WTC11 (cell line): ENCODE measurements around the gene PTPRN2. TPM values are rescaled to one million over a fixed set of nuclear protein-coding genes. Genes with fewer than 3 reads are reported as not detected.

Source experiments
- ATAC-seq: fragments of 200-7000 bp; cut with Tn5 transposase; 2 replicates; pipeline ENCODE4 v1.10.0; 2021; ENCODE audit warnings: mild to moderate bottlenecking, moderate library complexity
- CTCF ChIA-PET: fragments of 300-600 bp; sonication (Branson Sonifier 250); formaldehyde crosslinking; loops from one replicate; lab custom pipeline; 2021; ENCODE audit warnings: antibody characterized with exemption; lab: Charles Lee
- POLR2A ChIA-PET: fragments of 350-600 bp; sonication (Branson Sonifier 250); formaldehyde crosslinking; loops from one replicate; lab custom pipeline; 2021; ENCODE audit warnings: antibody characterized with exemption; lab: Charles Lee
- DNase-seq: peaks from one replicate; pipeline ENCODE4 v3.0.0; 2021; ENCODE audit warnings: low spot score
- H3K27ac Mint-ChIP-seq: 2 replicates; pipeline ENCODE4 v1.8.0; 2021; ENCODE audit warnings: mixed read lengths
- H3K27me3 Mint-ChIP-seq: 2 replicates; pipeline ENCODE4 v1.8.0; 2021; ENCODE audit warnings: low read depth, mild to moderate bottlenecking, moderate library complexity, mixed read lengths
- H3K36me3 Mint-ChIP-seq: 2 replicates; pipeline ENCODE4 v1.8.0; 2021; ENCODE audit warnings: mixed read lengths
- H3K4me1 Mint-ChIP-seq: 2 replicates; pipeline ENCODE4 v1.8.0; 2022; ENCODE audit warnings: mixed read lengths
- H3K4me3 Mint-ChIP-seq: 2 replicates; pipeline ENCODE4 v1.8.0; 2021; ENCODE audit warnings: mild to moderate bottlenecking, moderate library complexity, mixed read lengths
- H3K9me3 Mint-ChIP-seq: 2 replicates; pipeline ENCODE4 v1.8.0; 2021; ENCODE audit warnings: mixed read lengths
- CREB1 ChIP-seq: sonication (generic); formaldehyde crosslinking; IDR thresholded peaks from 2 replicates; pipeline ENCODE4 v1.8.0; 2023; ENCODE audit warnings: mild to moderate bottlenecking, missing genetic modification reagents
- ELF4 ChIP-seq: sonication (generic); formaldehyde crosslinking; IDR thresholded peaks from 2 replicates; pipeline ENCODE4 v1.8.1; 2022; ENCODE audit warnings: low read depth, mild to moderate bottlenecking, moderate library complexity, missing genetic modification reagents
- ESRRA ChIP-seq: sonication (generic); formaldehyde crosslinking; IDR thresholded peaks from 2 replicates; pipeline ENCODE4 v1.8.1; 2022; ENCODE audit warnings: mild to moderate bottlenecking, missing genetic modification reagents, borderline replicate concordance
- ETV6 ChIP-seq: sonication (generic); formaldehyde crosslinking; IDR thresholded peaks from 2 replicates; pipeline ENCODE4 v1.8.1; 2022; ENCODE audit warnings: mild to moderate bottlenecking, missing genetic modification reagents
- GRHL2 ChIP-seq: fragments of 250-450 bp; sonication (Bioruptor Pico); IDR thresholded peaks from 2 replicates; pipeline ENCODE4 v1.8.0; 2022; ENCODE audit warnings: mild to moderate bottlenecking, moderate library complexity; ENCODE audit not compliant: insufficient replicate concordance, severe bottlenecking
- GTF2I ChIP-seq: fragments of 250-450 bp; sonication (Bioruptor Pico); conservative IDR thresholded peaks from 2 replicates; pipeline ENCODE4 v1.4.0; 2021; ENCODE audit warnings: mild to moderate bottlenecking
- HMGA2 ChIP-seq: fragments of 250-450 bp; sonication (Bioruptor Pico); IDR thresholded peaks from 2 replicates; pipeline ENCODE4 v1.4.0; 2021; ENCODE audit warnings: mild to moderate bottlenecking, moderate library complexity
- IRF2 ChIP-seq: sonication (generic); formaldehyde crosslinking; IDR thresholded peaks from 2 replicates; pipeline ENCODE4 v1.8.0; 2022; ENCODE audit warnings: low read depth, missing genetic modification reagents, borderline replicate concordance
- JUN ChIP-seq: sonication (generic); formaldehyde crosslinking; IDR thresholded peaks from 2 replicates; pipeline ENCODE4 v1.8.0; 2023; ENCODE audit warnings: mild to moderate bottlenecking, missing genetic modification reagents
- KAT7 ChIP-seq: sonication (generic); formaldehyde crosslinking; IDR thresholded peaks from 2 replicates; pipeline ENCODE4 v1.8.1; 2023; ENCODE audit warnings: missing genetic modification reagents, mild to moderate bottlenecking, borderline replicate concordance
- MXD4 ChIP-seq: fragments of 250-450 bp; sonication (Bioruptor Pico); IDR thresholded peaks from 2 replicates; pipeline ENCODE4 v1.8.0; 2021; ENCODE audit warnings: mild to moderate bottlenecking, moderate library complexity, borderline replicate concordance
- MYBL2 ChIP-seq: sonication (generic); formaldehyde crosslinking; IDR thresholded peaks from 2 replicates; pipeline ENCODE4 v1.8.1; 2023; ENCODE audit warnings: mild to moderate bottlenecking, moderate library complexity, missing genetic modification reagents
- NFE2L1 ChIP-seq: sonication (generic); formaldehyde crosslinking; IDR thresholded peaks from 2 replicates; pipeline ENCODE4 v1.8.1; 2023; ENCODE audit warnings: missing genetic modification reagents
- NR1H2 ChIP-seq: sonication (generic); formaldehyde crosslinking; IDR thresholded peaks from 2 replicates; pipeline ENCODE4 v1.9.0; 2021; ENCODE audit warnings: mild to moderate bottlenecking, moderate library complexity, missing genetic modification reagents
- PRRX2 ChIP-seq: fragments of 250-450 bp; sonication (Bioruptor Pico); IDR thresholded peaks from 2 replicates; pipeline ENCODE4 v1.8.0; 2021; ENCODE audit warnings: mild to moderate bottlenecking
- RORB ChIP-seq: fragments of 250-450 bp; sonication (Bioruptor Pico); IDR thresholded peaks from 2 replicates; pipeline ENCODE4 v1.9.0; 2021; ENCODE audit warnings: mild to moderate bottlenecking
- SMAD4 ChIP-seq: sonication (generic); formaldehyde crosslinking; IDR thresholded peaks from 2 replicates; pipeline ENCODE4 v1.8.0; 2022; ENCODE audit warnings: mild to moderate bottlenecking, missing genetic modification reagents
- SOX15 ChIP-seq: fragments of 250-450 bp; sonication (Bioruptor Pico); IDR thresholded peaks from 2 replicates; pipeline ENCODE4 v1.9.0; 2021; ENCODE audit warnings: mild to moderate bottlenecking
- TEAD1 ChIP-seq: sonication (generic); formaldehyde crosslinking; IDR thresholded peaks from 2 replicates; pipeline ENCODE4 v1.8.0; 2022; ENCODE audit warnings: mild to moderate bottlenecking, missing genetic modification reagents
- TP53 ChIP-seq: sonication (generic); formaldehyde crosslinking; IDR thresholded peaks from 2 replicates; pipeline ENCODE4 v1.8.1; 2023; ENCODE audit warnings: mild to moderate bottlenecking, missing genetic modification reagents
- ZNF138 ChIP-seq: sonication (generic); formaldehyde crosslinking; conservative IDR thresholded peaks from 2 replicates; pipeline ENCODE4 v1.8.1; 2022; ENCODE audit warnings: mild to moderate bottlenecking, moderate library complexity, missing genetic modification reagents
- ZNF396 ChIP-seq: fragments of 250-450 bp; sonication (Bioruptor Pico); IDR thresholded peaks from 2 replicates; pipeline ENCODE4 v1.8.0; 2021; ENCODE audit warnings: mild to moderate bottlenecking, moderate library complexity, borderline replicate concordance
- total RNA-seq: library from RNA; stranded (reverse); gene quantifications from 3 replicates; pipeline ENCODE4 v1.2.3, GENCODE V29; 2021
- TF ChIP-seq, protein P1 (sequence below): sonication (generic); formaldehyde crosslinking; IDR thresholded peaks from 2 replicates; pipeline ENCODE4 v1.8.0; 2023; ENCODE audit warnings: mild to moderate bottlenecking, missing genetic modification reagents
- TF ChIP-seq, protein P2 (sequence below): sonication (generic); formaldehyde crosslinking; IDR thresholded peaks from 2 replicates; pipeline ENCODE4 v1.8.1; 2023; ENCODE audit warnings: mild to moderate bottlenecking, missing genetic modification reagents, moderate library complexity
- TF ChIP-seq, protein P3 (sequence below): sonication (generic); formaldehyde crosslinking; IDR thresholded peaks from 2 replicates; pipeline ENCODE4 v1.8.0; 2022; ENCODE audit warnings: mild to moderate bottlenecking, missing genetic modification reagents
- TF ChIP-seq, protein P4 (sequence below): sonication (generic); formaldehyde crosslinking; conservative IDR thresholded peaks from 2 replicates; pipeline ENCODE4 v1.8.1; 2023; ENCODE audit warnings: mild to moderate bottlenecking, low read depth, missing genetic modification reagents, moderate library complexity

Gene PTPRN2
- total RNA-seq, 1 experiment from 2014 or later = 4.7 TPM

DNA sequence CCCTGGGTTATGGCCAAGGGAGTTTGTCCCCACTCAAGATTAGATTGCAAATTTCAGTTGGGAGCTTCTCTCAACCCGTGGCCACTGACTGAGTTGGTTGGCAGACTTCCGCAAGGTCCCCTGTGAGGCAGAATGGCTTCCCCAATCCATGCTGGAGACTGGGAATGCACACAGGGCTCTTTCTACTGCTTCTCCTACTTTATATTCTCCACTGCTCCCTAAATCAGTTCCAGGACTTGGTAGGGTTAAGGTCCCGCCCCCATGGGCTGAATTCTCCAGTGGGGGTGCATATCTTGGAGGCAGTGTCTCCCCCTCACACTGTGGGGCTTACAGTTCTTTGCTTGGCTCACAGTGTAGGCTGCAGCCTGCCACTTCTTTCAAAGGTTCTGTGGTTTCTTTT is 404.2 kb downstream of the PTPRN2 start:
- POLR2A ChIA-PET = no interaction called here
- TF ChIP-seq KAT7 (CRISPR knock-in tag) (no peak), ZNF396 (CRISPR knock-in tag) (no peak), RORB (CRISPR knock-in tag) (no peak), TEAD1 (CRISPR knock-in tag) (no peak), HMGA2 (CRISPR knock-in tag) (no peak), GRHL2 (CRISPR knock-in tag) (no peak), CREB1 (CRISPR knock-in tag) (no peak), ESRRA (no peak), PRRX2 (no peak), TP53 (CRISPR knock-in tag) (no peak)
- TF ChIP-seq, protein P1, sequence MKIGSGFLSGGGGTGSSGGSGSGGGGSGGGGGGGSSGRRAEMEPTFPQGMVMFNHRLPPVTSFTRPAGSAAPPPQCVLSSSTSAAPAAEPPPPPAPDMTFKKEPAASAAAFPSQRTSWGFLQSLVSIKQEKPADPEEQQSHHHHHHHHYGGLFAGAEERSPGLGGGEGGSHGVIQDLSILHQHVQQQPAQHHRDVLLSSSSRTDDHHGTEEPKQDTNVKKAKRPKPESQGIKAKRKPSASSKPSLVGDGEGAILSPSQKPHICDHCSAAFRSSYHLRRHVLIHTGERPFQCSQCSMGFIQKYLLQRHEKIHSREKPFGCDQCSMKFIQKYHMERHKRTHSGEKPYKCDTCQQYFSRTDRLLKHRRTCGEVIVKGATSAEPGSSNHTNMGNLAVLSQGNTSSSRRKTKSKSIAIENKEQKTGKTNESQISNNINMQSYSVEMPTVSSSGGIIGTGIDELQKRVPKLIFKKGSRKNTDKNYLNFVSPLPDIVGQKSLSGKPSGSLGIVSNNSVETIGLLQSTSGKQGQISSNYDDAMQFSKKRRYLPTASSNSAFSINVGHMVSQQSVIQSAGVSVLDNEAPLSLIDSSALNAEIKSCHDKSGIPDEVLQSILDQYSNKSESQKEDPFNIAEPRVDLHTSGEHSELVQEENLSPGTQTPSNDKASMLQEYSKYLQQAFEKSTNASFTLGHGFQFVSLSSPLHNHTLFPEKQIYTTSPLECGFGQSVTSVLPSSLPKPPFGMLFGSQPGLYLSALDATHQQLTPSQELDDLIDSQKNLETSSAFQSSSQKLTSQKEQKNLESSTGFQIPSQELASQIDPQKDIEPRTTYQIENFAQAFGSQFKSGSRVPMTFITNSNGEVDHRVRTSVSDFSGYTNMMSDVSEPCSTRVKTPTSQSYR = no peak
- TF ChIP-seq, protein P2, sequence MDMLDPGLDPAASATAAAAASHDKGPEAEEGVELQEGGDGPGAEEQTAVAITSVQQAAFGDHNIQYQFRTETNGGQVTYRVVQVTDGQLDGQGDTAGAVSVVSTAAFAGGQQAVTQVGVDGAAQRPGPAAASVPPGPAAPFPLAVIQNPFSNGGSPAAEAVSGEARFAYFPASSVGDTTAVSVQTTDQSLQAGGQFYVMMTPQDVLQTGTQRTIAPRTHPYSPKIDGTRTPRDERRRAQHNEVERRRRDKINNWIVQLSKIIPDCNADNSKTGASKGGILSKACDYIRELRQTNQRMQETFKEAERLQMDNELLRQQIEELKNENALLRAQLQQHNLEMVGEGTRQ (CRISPR knock-in tag) = no peak
- TF ChIP-seq, all 79 proteins: peak for 0
- ATAC-seq = no peak
- Mint-ChIP-seq H3K4me3 (no peak overlapping the region), H3K27me3 (no peaks in the 10 kb centered on the region), H3K9me3 (peaks cover 77% of the 10 kb centered on the region), H3K36me3 (peaks cover 45% of the 10 kb centered on the region), H3K27ac (no peak overlapping the region), H3K4me1 (no peaks in the 10 kb centered on the region)
- CTCF ChIA-PET = no interaction called here
- DNase-seq = no peak

DNA sequence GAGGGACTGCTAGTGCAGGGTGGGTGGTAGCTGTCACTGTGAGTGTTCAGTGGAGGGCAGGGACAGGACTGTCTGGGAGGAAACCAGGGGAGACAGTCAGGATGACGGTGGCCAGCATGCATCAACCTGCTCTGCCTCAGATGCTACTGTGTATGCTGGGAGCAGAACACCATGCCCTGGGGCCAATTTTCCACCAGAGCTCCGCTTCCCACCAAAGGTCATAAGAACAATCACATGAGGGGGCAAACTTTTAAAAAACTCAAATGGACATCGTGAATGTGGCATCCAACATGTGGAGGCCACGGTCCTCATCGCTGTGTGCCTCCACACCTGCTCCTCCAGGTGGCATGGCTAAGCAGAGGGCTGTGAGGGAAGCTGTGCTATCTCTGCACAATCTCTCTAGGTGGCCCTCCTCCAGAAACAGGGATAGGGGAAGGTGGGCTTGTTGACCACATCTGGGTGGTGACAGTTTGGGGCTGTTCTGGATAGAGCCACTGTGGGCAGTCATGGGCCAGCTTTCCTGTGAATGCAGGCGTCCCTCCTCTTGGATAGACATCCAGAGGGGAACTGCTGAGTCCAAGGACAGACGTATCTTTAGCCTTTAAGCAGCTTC is 411.0 kb downstream of the PTPRN2 start:
- CTCF ChIA-PET = no interaction called here

More for the DNA sequence above, 411.0 kb downstream of the PTPRN2 start:
- TF ChIP-seq NR1H2 (CRISPR knock-in tag) (no peak), ZNF138 (no peak), NFE2L1 (CRISPR knock-in tag) (no peak), SOX15 (no peak), ETV6 (CRISPR knock-in tag) (no peak), MYBL2 (no peak), HMGA2 (CRISPR knock-in tag) (no peak), JUN (CRISPR knock-in tag) (no peak), IRF2 (CRISPR knock-in tag) (no peak), ELF4 (CRISPR knock-in tag) (no peak), SMAD4 (CRISPR knock-in tag) (no peak), GTF2I (CRISPR knock-in tag) (no peak), MXD4 (CRISPR knock-in tag) (no peak), ESRRA (no peak), RORB (CRISPR knock-in tag) (no peak)
- TF ChIP-seq, protein P3, sequence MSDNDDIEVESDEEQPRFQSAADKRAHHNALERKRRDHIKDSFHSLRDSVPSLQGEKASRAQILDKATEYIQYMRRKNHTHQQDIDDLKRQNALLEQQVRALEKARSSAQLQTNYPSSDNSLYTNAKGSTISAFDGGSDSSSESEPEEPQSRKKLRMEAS = no peak
- TF ChIP-seq, protein P4, sequence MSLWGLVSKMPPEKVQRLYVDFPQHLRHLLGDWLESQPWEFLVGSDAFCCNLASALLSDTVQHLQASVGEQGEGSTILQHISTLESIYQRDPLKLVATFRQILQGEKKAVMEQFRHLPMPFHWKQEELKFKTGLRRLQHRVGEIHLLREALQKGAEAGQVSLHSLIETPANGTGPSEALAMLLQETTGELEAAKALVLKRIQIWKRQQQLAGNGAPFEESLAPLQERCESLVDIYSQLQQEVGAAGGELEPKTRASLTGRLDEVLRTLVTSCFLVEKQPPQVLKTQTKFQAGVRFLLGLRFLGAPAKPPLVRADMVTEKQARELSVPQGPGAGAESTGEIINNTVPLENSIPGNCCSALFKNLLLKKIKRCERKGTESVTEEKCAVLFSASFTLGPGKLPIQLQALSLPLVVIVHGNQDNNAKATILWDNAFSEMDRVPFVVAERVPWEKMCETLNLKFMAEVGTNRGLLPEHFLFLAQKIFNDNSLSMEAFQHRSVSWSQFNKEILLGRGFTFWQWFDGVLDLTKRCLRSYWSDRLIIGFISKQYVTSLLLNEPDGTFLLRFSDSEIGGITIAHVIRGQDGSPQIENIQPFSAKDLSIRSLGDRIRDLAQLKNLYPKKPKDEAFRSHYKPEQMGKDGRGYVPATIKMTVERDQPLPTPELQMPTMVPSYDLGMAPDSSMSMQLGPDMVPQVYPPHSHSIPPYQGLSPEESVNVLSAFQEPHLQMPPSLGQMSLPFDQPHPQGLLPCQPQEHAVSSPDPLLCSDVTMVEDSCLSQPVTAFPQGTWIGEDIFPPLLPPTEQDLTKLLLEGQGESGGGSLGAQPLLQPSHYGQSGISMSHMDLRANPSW (CRISPR knock-in tag) = no peak
- TF ChIP-seq, all 79 proteins: peak for 0
- peaks cover 16% of the 10 kb centered on the region for H3K27me3 Mint-ChIP-seq
- ATAC-seq (no peak), DNase-seq (no peak)
- peaks cover 92% of the 10 kb centered on the region for H3K9me3 Mint-ChIP-seq
- H3K4me1 Mint-ChIP-seq = no peaks in the 10 kb centered on the region
- peaks cover 71% of the 10 kb centered on the region for H3K36me3 Mint-ChIP-seq
- POLR2A ChIA-PET = no interaction called here
- H3K27ac Mint-ChIP-seq = no peak overlapping the region
- no peak overlapping the region for H3K4me3 Mint-ChIP-seq
